Activated naive CD4-positive, alpha-beta T cell treated with anti-CD3 and anti-CD28 coated beads, Interleukin-2, amount 10 ng/mL, durations not matched to agents 7 days and 5 days (primary cell): ENCODE data around the gene PPM1J.
A peak's percentile ranks its signal among the peaks of the same experiment; 100 is the strongest.

Experiments
- CTCF ChIA-PET: fragments of 350-600 bp; sonication (Branson Sonifier 250); formaldehyde crosslinking; loops from one replicate; lab custom pipeline; 2021; ENCODE audit warnings: antibody characterized with exemption; lab: Charles Lee
- DNase-seq: peaks from one replicate; pipeline ENCODE4 v3.0.0-alpha.2; 2020
- H3K27ac Mint-ChIP-seq: one replicate; pipeline ENCODE4 v1.8.0; 2021; ENCODE audit warnings: mild to moderate bottlenecking, moderate library complexity, mixed read lengths
- H3K27me3 Mint-ChIP-seq: one replicate; pipeline ENCODE4 v1.8.0; 2021; ENCODE audit warnings: mild to moderate bottlenecking, mixed read lengths
- H3K36me3 Mint-ChIP-seq: one replicate; pipeline ENCODE4 v1.8.0; 2021; ENCODE audit warnings: mixed read lengths
- H3K4me1 Mint-ChIP-seq: one replicate; pipeline ENCODE4 v1.8.0; 2021; ENCODE audit warnings: mixed read lengths
- H3K4me3 Mint-ChIP-seq: one replicate; pipeline ENCODE4 v1.8.0; 2021; ENCODE audit warnings: mild to moderate bottlenecking, moderate library complexity, mixed read lengths
- H3K9me3 Mint-ChIP-seq: one replicate; pipeline ENCODE4 v1.8.0; 2021; ENCODE audit warnings: mixed read lengths

The PPM1J gene

DNA sequence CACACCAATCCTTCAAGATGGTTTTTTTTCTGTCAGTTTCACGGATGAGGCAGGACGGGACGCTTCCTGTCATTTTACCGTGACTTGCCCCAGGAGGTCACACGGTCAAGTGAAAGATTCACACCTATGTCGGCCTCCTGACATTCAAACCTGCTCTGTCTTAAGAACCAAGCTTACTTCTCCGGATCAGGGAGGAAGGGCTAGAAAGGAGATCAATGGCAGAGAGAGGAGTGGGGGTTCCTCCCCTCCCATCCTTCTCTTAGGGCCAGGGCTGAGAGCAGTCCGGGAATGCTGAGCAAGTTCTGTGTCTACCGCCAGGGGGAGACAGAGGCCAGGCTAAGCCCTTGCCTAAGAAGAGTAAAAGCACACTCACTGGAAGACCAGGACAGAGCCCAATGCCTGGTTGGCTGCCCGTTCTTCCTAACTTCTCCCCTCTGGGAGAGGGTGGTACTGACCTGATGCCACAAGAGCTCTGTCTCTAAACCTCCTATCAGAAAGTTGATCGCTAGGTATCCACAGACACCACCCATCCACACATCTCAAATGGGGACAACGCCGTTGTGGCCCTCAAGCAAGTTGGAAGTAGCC lies 1.1 kb upstream of the PPM1J start:
- H3K27me3 Mint-ChIP-seq, result peaks cover 83% of the 10 kb centered on the region
- DNase-seq, result peak; percentile 86
- H3K36me3 Mint-ChIP-seq, result no peaks in the 10 kb centered on the region
- H3K4me3 Mint-ChIP-seq, result peak overlapping the region; percentile 79
- no peak overlapping the region for H3K27ac Mint-ChIP-seq
- no peaks in the 10 kb centered on the region for H3K9me3 Mint-ChIP-seq
- CTCF ChIA-PET, result interaction anchor here (0.6 to 10.6 kb wide), 24 partner anchors 9 to 1410 kb away, joined by 3 to 224 read pairs (median 3); partner anchors contain the start of genes LRIG2, MOV10 and RHOC
- peaks cover 23% of the 10 kb centered on the region for H3K4me1 Mint-ChIP-seq

DNA sequence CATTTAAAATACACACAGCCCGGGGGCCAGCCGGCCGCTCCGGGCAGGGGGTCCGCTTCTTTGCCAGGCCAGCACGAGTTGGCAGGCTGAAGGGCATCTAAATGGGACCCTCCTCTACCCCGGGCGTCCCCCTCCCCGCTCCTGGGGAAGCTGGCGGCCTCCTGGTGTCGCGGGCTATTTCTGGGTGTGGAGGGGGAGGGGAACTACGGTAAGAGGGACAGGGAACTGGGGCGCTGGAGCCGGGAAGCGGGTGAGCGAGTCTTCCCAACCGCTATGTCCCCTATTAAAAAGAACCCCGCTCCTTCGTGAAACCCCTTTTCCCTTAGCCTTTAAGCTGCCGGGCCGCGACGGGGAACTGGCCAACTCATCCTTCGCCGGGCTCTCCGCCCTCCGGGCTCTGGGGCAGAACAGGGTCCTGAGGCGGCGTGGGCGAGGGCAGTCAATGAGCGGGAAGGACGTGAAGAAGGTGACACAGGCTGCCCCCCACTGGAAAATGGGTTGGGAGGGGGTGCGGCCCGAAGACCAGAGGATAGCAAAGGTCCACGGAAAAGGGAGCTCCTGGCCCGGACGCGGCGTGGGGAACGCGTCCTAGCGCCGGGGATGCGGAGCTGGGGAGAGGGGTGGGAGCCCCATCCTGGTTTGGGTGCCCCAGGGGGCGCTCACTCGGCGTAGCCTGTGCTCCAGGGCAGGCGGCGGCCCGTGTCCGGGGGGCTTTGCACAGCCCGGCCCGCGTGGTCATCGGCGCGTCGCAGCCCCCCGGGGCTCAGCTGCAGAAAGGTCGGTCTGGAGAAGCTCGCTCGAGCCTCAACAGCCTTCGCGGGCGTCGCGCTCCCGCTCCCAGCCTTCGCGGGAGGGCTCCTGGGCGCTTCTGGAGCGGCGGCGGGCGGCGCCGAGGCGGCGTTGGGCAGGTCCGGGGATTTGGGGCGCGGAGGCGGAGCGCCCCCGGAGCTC lies 544 bp downstream of the PPM1J start:
- Mint-ChIP-seq H3K4me1 (peaks cover 23% of the 10 kb centered on the region), H3K4me3 (peak overlapping the region; percentile 67), H3K36me3 (no peaks in the 10 kb centered on the region), H3K27me3 (peaks cover 86% of the 10 kb centered on the region), H3K9me3 (no peaks in the 10 kb centered on the region), H3K27ac (no peak overlapping the region)
- CTCF ChIA-PET, result interaction anchor here (0.8 to 10.6 kb wide), 18 partner anchors 11 to 426 kb away, joined by 3 to 224 read pairs (median 4); partner anchors contain the start of gene LRIG2
- no peak for DNase-seq

DNA sequence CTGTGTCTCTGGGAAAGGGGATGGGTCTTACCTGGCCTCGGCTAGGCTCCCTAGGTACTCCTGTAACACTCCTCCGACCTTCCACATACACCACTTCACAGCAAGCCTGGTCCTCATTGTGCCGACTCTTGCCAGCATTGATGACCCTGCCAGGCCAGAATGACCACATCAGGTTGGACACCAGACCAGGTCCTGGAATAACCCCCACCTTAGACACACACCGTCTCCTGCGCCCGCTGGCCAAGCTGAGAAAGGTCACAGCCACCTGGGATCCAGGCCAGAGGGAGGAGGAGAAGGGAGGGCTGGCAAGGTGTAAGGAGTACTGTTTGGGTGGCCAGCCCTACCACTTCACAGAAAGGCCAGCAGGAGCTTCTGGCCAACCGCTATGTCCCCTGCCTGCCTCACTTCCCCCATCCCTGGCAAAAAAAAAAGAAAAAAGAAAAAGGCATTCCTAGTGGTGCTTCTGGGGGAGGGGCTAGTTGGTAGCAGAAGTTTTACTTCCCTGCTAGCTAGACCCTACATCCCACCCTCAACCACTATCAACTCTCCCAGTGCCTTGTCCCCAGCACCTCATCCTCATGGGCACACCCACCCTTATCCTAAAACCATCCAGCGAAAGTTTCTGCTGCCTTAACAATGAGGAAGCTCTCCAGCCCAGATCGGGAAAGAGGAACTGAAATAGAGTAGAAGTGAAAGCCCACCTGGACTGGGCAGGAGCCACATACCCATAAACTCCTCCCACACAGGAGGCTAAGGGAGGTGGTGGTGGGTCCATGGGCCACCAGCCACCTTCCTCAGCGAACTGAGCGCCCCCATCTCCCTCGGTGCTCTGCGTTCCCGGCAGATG lies 1.4 kb downstream of the PPM1J start:
- no peak for DNase-seq
- no peaks in the 10 kb centered on the region for H3K36me3 Mint-ChIP-seq
- peak overlapping the region; percentile 5 for H3K4me3 Mint-ChIP-seq
- CTCF ChIA-PET, result interaction anchor here (1.8 to 10.6 kb wide), 3 partner anchors 90 to 359 kb away, joined by 5 to 224 read pairs (median 28); partner anchors contain the start of gene LRIG2
- H3K4me1 Mint-ChIP-seq, result peaks cover 23% of the 10 kb centered on the region
- no peaks in the 10 kb centered on the region for H3K9me3 Mint-ChIP-seq
- no peak overlapping the region for H3K27ac Mint-ChIP-seq
- H3K27me3 Mint-ChIP-seq, result peaks cover 86% of the 10 kb centered on the region

DNA sequence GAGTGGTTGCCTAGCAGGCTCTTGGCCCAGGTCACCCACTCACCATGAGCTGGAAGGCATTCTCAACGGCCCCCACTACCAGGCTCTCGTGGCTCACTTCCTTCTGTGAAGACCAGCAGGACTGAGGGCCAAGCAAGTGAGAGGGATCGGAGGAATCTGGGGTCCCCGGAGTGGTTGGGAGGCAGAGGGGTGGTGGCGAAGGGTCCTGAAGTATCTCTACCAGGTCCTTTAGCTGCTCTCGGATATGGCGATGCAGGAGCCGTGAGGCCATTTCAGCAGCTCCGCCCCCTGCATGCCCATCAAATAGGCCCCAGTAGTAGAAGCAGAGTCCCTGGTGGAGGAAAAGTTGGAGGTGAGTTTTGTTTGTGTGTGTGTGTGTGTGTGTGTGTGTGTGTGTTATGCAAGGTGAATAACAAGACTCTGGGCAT lies 2.4 kb downstream of the PPM1J start:
- CTCF ChIA-PET, result interaction anchor here (0.6 to 1.8 kb wide), 2 partner anchors 28 to 321 kb away, joined by 4 to 5 read pairs; no protein-coding TSS in a partner anchor
- H3K4me3 Mint-ChIP-seq, result no peak overlapping the region
- peaks cover 90% of the 10 kb centered on the region for H3K27me3 Mint-ChIP-seq
- no peaks in the 10 kb centered on the region for H3K36me3 Mint-ChIP-seq
- H3K9me3 Mint-ChIP-seq, result no peaks in the 10 kb centered on the region
- no peak overlapping the region for H3K27ac Mint-ChIP-seq
- peaks cover 19% of the 10 kb centered on the region for H3K4me1 Mint-ChIP-seq
- no peak for DNase-seq

DNA sequence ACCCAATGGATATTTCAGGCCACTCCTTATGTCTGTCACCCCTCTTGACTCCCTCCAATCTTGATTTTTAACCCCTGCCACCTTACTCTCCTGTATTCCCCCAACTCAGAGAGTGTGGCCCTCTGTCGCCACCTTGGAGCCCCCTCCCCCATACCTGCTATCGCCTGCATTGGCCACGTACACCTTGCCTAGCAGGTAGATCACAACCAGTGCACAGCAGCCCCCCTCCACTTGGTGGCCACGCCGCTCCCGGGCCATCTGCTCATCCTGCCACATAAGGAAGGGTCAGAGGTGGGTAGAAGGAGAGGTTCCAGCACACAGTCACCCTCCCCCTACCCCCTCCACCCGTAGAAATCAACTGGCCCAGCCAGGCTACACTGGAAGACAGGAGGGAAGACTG lies 2.9 kb downstream of the PPM1J start:
- H3K36me3 Mint-ChIP-seq, result no peaks in the 10 kb centered on the region
- no peaks in the 10 kb centered on the region for H3K9me3 Mint-ChIP-seq

DNA sequence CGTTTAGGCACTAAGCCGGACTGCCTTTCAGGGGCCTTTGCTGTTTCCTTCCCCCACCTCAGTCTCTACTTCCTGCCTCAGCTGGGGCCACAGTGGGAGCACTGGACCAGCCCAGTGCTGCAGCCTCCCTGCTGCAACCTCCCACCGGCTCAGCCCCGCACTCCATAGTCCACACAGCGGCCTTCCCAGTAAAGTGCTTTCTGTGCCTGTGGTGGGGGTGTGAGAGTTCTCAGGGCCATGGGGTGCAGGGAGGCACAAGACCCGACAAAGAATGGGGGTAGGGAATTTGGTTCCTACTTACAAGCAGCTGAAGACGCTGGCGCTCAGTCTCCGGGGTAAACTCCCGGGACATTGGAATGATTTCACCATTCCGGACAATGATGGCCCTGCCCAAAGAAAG lies 3.5 kb downstream of the PPM1J start:
- H3K27me3 Mint-ChIP-seq, result peaks cover 88% of the 10 kb centered on the region
- no peak for DNase-seq
- no peak overlapping the region for H3K4me3 Mint-ChIP-seq
- CTCF ChIA-PET, result interaction anchor here (5.9 kb wide), 1 partner anchor 321 kb away, joined by 49 read pairs; no protein-coding TSS in a partner anchor
- H3K4me1 Mint-ChIP-seq, result peaks cover 23% of the 10 kb centered on the region
- H3K36me3 Mint-ChIP-seq, result no peaks in the 10 kb centered on the region
- no peaks in the 10 kb centered on the region for H3K9me3 Mint-ChIP-seq
- no peak overlapping the region for H3K27ac Mint-ChIP-seq

More for the DNA sequence above, 2.9 kb downstream of the PPM1J start:
- DNase-seq, result no peak
- CTCF ChIA-PET, result interaction anchor here (0.6 to 1.8 kb wide), 2 partner anchors 27 to 321 kb away, joined by 4 to 5 read pairs; no protein-coding TSS in a partner anchor
- H3K4me1 Mint-ChIP-seq, result peaks cover 24% of the 10 kb centered on the region
- peak overlapping the region; percentile 8 for H3K27ac Mint-ChIP-seq
- no peak overlapping the region for H3K4me3 Mint-ChIP-seq
- peaks cover 90% of the 10 kb centered on the region for H3K27me3 Mint-ChIP-seq

DNA sequence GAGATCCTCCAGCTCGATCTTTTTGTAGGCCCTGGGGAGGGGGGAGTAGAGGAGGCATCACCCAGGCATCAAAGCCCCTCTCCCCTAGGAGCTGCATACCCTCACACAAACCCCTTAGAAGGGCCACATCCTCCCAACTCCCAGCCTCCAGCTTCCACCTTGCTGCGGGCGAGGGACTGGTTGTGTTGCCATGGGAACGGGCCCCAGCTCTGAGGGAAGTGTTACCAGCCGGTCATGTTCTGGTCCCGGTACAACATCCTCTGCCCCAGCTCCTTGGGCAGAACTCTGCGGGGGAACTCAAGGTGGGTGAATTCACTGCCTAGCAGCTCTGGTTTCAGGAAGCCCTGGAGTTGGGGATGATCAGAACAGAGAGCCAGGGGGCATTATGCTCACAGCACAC lies 4.1 kb downstream of the PPM1J start:
- Mint-ChIP-seq H3K27me3 (peaks cover 85% of the 10 kb centered on the region), H3K36me3 (no peaks in the 10 kb centered on the region), H3K27ac (no peak overlapping the region), H3K4me1 (peaks cover 20% of the 10 kb centered on the region), H3K9me3 (no peaks in the 10 kb centered on the region), H3K4me3 (no peak overlapping the region)
- no peak for DNase-seq
- CTCF ChIA-PET, result interaction anchor here (1.2 to 5.9 kb wide), 3 partner anchors 209 to 330 kb away, joined by 3 to 49 read pairs (median 39); no protein-coding TSS in a partner anchor

DNA sequence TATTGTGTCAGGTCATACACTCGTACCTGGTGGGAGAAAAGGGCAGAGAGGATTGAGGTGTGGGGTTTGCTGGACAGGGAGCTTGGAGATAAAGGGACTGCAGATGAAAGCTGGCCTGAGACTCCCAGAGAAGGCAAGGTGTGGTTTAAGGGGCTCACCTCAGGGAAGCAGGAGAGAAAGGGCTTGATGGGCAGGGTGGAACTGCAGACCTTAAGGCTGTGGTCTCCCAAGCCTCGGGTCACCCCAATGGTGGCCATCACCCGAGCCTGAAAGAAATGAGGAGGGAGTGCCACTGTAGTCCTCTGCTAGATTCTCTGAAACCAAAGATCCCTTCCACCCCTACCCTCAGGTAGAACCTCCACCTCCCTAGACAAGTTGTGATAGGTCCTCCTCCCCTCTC lies 4.5 kb downstream of the PPM1J start:
- Mint-ChIP-seq H3K36me3 (no peaks in the 10 kb centered on the region), H3K27ac (no peak overlapping the region), H3K4me1 (peaks cover 20% of the 10 kb centered on the region), H3K9me3 (no peaks in the 10 kb centered on the region), H3K27me3 (peaks cover 84% of the 10 kb centered on the region), H3K4me3 (no peak overlapping the region)
- no peak for DNase-seq
- CTCF ChIA-PET, result interaction anchor here (1.2 to 5.9 kb wide), 4 partner anchors 93 to 330 kb away, joined by 3 to 49 read pairs (median 22); no protein-coding TSS in a partner anchor

DNA sequence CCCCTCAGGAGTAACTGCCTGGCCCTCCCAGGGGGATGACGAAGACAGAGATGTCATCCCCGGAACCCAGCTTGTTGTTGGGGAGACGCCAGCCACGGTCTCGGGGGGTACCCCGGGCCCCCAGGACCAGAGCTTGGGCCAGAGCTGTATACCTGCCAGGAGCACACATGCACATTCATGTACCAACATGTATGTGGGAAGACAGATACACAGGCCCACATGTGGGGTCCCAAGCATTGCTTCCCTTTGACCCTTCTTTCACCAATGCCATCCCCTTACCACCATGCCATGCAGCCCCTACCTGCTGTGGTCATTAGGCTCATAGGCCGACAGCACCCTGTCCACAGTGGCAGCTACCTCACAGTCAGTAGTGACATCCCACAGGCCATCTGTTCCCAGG lies 5.0 kb downstream of the PPM1J start:
- no peak overlapping the region for H3K27ac Mint-ChIP-seq
- CTCF ChIA-PET, result interaction anchor here (1.2 to 5.9 kb wide), 5 partner anchors 36 to 330 kb away, joined by 3 to 49 read pairs (median 4); partner anchors contain the start of gene MOV10
- no peak for DNase-seq
- H3K4me1 Mint-ChIP-seq, result peaks cover 21% of the 10 kb centered on the region
- peaks cover 80% of the 10 kb centered on the region for H3K27me3 Mint-ChIP-seq
- H3K36me3 Mint-ChIP-seq, result no peaks in the 10 kb centered on the region
- H3K4me3 Mint-ChIP-seq, result no peak overlapping the region
- no peaks in the 10 kb centered on the region for H3K9me3 Mint-ChIP-seq

DNA sequence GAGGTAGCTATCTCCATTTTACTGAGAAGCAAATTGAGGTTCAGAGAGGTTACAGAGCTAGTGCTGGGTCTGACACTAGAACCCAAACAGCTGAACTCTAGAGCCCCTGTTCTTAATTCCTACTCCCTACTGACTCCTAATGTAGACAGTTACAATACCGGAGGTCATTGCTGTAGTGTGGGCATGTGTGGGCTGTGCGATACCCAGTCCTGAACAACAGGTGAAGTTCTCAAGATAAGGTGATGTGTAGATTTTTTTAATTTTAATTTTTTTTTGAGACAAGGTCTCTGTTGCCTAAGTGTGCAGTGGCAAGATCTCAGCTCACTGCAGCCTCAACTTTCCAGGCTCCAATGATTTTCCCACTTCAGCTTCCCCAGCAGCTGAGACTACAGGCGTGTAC lies 6.6 kb downstream of the PPM1J start:
- CTCF ChIA-PET, result interaction anchor here (0.5 to 5.9 kb wide), 11 partner anchors 8 to 408 kb away, joined by 3 to 49 read pairs (median 5); partner anchors contain the start of genes MOV10 and ST7L
- Mint-ChIP-seq H3K27ac (no peak overlapping the region), H3K36me3 (no peaks in the 10 kb centered on the region), H3K27me3 (peaks cover 63% of the 10 kb centered on the region), H3K4me3 (no peak overlapping the region), H3K9me3 (no peaks in the 10 kb centered on the region), H3K4me1 (peaks cover 32% of the 10 kb centered on the region)
- DNase-seq, result no peak

DNA sequence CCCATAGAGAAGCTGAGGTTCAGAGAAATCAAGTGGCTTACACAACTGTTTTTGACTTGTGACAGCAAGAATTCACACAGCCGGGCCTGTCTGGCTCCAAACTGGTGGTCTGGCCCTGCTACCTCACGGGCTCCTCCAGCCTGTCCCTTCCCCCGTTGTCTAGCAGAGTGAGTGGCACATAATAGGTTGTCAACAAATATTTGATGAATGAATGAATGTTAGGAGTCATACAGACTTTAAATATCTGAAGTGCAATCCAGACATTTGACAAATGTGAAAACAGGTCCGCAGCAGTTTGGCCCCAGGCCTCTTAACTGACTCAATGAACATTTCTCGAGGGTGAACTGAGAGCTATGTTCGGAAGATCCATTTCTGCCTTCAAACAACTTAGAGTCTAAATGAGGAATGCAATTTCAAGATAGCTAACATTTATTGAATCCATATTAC lies 7.1 kb downstream of the PPM1J start:
- H3K27me3 Mint-ChIP-seq, result peaks cover 59% of the 10 kb centered on the region
- H3K36me3 Mint-ChIP-seq, result no peaks in the 10 kb centered on the region
- CTCF ChIA-PET, result interaction anchor here (0.5 to 5.9 kb wide), 12 partner anchors 8 to 408 kb away, joined by 3 to 49 read pairs (median 4); partner anchors contain the start of genes LRIG2, MOV10 and ST7L
- no peaks in the 10 kb centered on the region for H3K9me3 Mint-ChIP-seq
- H3K27ac Mint-ChIP-seq, result peak overlapping the region; percentile 1
- peaks cover 35% of the 10 kb centered on the region for H3K4me1 Mint-ChIP-seq
- no peak for DNase-seq
- H3K4me3 Mint-ChIP-seq, result peak overlapping the region; percentile 81

DNA sequence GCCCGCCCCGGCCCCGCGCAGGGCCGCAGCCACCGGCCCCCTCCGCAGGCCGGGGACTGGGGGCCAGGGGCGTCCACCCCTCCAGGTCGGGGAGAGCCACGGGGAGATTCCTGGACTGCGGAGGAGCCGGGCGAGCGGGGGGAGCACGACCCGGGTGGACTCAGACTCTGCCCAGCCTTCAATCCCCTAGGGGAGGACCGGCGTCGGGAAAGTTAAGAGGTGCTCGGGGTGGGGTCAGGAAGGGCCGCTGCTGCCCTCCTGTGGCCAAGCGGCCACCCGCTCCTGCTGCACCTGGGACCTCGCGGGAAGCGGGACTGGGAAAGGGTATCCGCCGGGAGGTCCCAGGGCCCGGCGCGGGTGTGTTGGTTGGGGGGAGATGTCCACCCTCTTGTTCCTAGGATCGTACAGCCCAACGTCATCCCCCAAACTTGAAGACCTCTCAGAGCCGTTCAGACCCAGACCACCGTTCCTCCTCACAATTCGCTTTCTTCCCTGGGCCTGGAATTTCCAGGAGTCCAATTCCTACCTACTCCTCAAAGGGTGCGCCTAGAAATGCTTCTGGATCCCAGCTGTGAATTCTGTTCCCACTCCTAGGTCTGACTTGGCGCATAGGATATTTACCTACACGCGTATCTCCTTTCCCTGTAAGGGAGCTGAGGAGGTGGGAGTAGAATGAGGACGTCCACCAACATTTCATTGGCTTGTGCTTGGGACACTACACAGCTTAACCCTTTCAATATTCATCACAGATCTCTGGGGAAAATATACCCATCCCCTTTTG lies 7.7 kb downstream of the PPM1J start:
- peak overlapping the region; percentile 81 for H3K4me3 Mint-ChIP-seq
- H3K9me3 Mint-ChIP-seq, result no peaks in the 10 kb centered on the region
- no peaks in the 10 kb centered on the region for H3K36me3 Mint-ChIP-seq
- H3K27ac Mint-ChIP-seq, result no peak overlapping the region
- CTCF ChIA-PET, result interaction anchor here (0.7 to 5.9 kb wide), 13 partner anchors 8 to 365 kb away, joined by 3 to 49 read pairs (median 4); partner anchors contain the start of genes LRIG2, MOV10 and ST7L
- peaks cover 41% of the 10 kb centered on the region for H3K4me1 Mint-ChIP-seq
- peak; percentile 73 for DNase-seq
- peaks cover 53% of the 10 kb centered on the region for H3K27me3 Mint-ChIP-seq
